DND-41 (cell line): Measurements from ENCODE around the gene PDE4B.

ENCODE experiments used
- ATAC-seq: fragments of 200-7000 bp; cut with Tn5 transposase; 3 replicates; pipeline ENCODE4 v1.9.1; 2021; ENCODE audit warnings: low read depth; ENCODE audit not compliant: insufficient read depth
- DNase-seq: peaks from one replicate; pipeline ENCODE4 v3.0.0-alpha.2; 2020
- H2AFZ ChIP-seq: 2 replicates; pipeline ENCODE4 v1.6.0; 2012; ENCODE audit warnings: low read depth, low read length
- H3K27ac ChIP-seq: 2 replicates; pipeline ENCODE4 v1.5.1; 2012; ENCODE audit warnings: low read length, inconsistent platforms
- H3K27me3 ChIP-seq: fragments of 200-600 bp; sonication (generic); 2 replicates; pipeline ENCODE4 v1.6.0; 2012; ENCODE audit warnings: low read length, mild to moderate bottlenecking, inconsistent platforms; ENCODE audit not compliant: insufficient read depth, poor library complexity
- H3K36me3 ChIP-seq: 2 replicates; pipeline ENCODE4 v1.5.1; 2012; ENCODE audit warnings: low read length, inconsistent platforms; ENCODE audit not compliant: insufficient read depth
- H3K4me1 ChIP-seq: 2 replicates; pipeline ENCODE4 v1.5.1; 2012; ENCODE audit warnings: mild to moderate bottlenecking, low read length; ENCODE audit not compliant: insufficient read depth
- H3K4me2 ChIP-seq: 2 replicates; pipeline ENCODE4 v1.6.0; 2012; ENCODE audit warnings: mild to moderate bottlenecking, moderate library complexity, low read length, inconsistent platforms; ENCODE audit not compliant: insufficient read depth
- H3K4me3 ChIP-seq, 2 experiments: fragments of 200-600 bp in 1 of 2; shearing (Covaris generic) in 1 of 2; 2 replicates each; pipeline ENCODE4 v1.5.1; 2012 to 2016; ENCODE audit warnings: inconsistent platforms in 2 of 2, low read length in 2 of 2, mild to moderate bottlenecking in 2 of 2, low read depth in 1 of 2, moderate library complexity in 1 of 2
- H3K79me2 ChIP-seq: 2 replicates; pipeline ENCODE4 v1.6.0; 2012; ENCODE audit warnings: low read length, inconsistent platforms; ENCODE audit not compliant: insufficient read depth
- H3K9ac ChIP-seq: 2 replicates; pipeline ENCODE4 v1.6.0; 2012; ENCODE audit warnings: low read depth, mild to moderate bottlenecking, inconsistent platforms, low read length, moderate library complexity
- H3K9me3 ChIP-seq: 2 replicates; pipeline ENCODE4 v1.5.1; 2012; ENCODE audit warnings: low read length, moderate library complexity, mild to moderate bottlenecking, inconsistent platforms; ENCODE audit not compliant: insufficient read depth, severe bottlenecking
- H4K20me1 ChIP-seq: 2 replicates; pipeline ENCODE4 v1.6.0; 2012; ENCODE audit warnings: low read length; ENCODE audit not compliant: insufficient read depth
- CTCF ChIP-seq: IDR thresholded peaks from 2 replicates; pipeline ENCODE4 v1.5.1; 2012; ENCODE audit warnings: borderline replicate concordance, low read length, moderate library complexity, mild to moderate bottlenecking; ENCODE audit not compliant: poor library complexity, severe bottlenecking; ENCODE audit errors: extremely low read depth
- EZH2 ChIP-seq: IDR thresholded peaks from 3 replicates; pipeline ENCODE4 v1.6.1; 2012; ENCODE audit warnings: borderline replicate concordance, low read depth, mild to moderate bottlenecking, moderate library complexity, low read length, inconsistent platforms; ENCODE audit not compliant: severe bottlenecking

PDE4B gene

GRCh38 chr1:66147226-66147835 lies 354.6 kb downstream of the PDE4B start:
- TF ChIP-seq CTCF (no peak), EZH2 (no peak)
- no peak overlapping the region for H3K9ac ChIP-seq
- ATAC-seq: no peak
- H3K9me3 ChIP-seq: no peaks in the 10 kb centered on the region
- H2AFZ ChIP-seq: no peak overlapping the region
- no peaks in the 10 kb centered on the region for H3K79me2 ChIP-seq
- no peak overlapping the region for H3K4me2 ChIP-seq
- H3K27me3 ChIP-seq: no peaks in the 10 kb centered on the region
- H3K27ac ChIP-seq: no peak overlapping the region
- no peaks in the 10 kb centered on the region for H3K4me1 ChIP-seq
- no peak overlapping the region for H3K4me3 ChIP-seq
- no peaks in the 10 kb centered on the region for H3K36me3 ChIP-seq
- no peak for DNase-seq
- no peaks in the 10 kb centered on the region for H4K20me1 ChIP-seq

DNA sequence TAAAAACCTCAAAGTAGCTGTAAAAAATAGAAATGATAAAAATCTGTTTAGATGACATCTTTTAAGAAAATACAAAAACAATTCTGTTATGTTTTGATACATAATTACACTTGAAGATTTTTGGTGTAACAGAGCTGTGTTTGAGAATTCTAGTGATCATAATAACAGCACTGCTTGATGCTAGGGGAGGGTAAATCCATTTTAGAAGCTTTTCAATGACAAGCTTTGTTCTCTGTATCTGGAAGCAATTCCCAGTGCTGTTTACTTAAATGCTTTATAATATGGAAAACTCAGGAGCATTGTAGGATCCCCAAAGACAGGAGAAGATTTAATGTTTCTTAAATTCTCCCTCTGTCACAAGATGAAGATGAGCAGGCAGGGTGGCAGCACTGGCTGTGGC lies 359.3 kb downstream of the PDE4B start:
- TF ChIP-seq EZH2: no peak

DNA sequence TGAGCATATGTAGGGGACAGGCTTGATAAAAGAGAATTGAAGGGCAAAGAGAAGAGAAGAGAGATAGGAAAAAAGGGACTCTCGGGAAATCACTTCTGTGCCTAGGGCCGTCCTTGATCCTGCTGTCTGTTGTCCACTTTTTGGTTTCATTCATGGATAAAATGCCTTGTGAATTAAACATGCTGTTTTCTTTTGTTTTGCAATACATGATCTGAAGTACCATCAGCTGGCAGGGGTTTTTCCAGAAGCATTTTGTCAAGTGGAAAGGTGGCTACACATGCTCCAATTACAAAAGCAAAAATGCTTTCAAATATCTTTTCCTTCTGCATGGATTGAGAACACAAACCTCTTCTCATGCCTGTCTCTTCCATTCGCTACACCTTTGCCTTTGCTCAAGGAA lies 361.7 kb downstream of the PDE4B start:
- H4K20me1 ChIP-seq: no peaks in the 10 kb centered on the region
- H3K79me2 ChIP-seq: no peaks in the 10 kb centered on the region
- H3K27ac ChIP-seq: no peak overlapping the region
- H3K36me3 ChIP-seq: no peaks in the 10 kb centered on the region
- H3K9ac ChIP-seq: no peak overlapping the region
- no peaks in the 10 kb centered on the region for H3K4me1 ChIP-seq
- TF ChIP-seq CTCF: no peak
- no peak for TF ChIP-seq EZH2
- no peak overlapping the region for H3K4me2 ChIP-seq
- DNase-seq: no peak
- H3K9me3 ChIP-seq: no peaks in the 10 kb centered on the region
- no peak overlapping the region for H3K4me3 ChIP-seq
- no peak overlapping the region for H2AFZ ChIP-seq
- no peaks in the 10 kb centered on the region for H3K27me3 ChIP-seq
- ATAC-seq: no peak

More for the DNA sequence above, 359.3 kb downstream of the PDE4B start:
- H3K4me3 ChIP-seq: no peak overlapping the region
- no peak overlapping the region for H3K9ac ChIP-seq
- H3K4me2 ChIP-seq: no peak overlapping the region
- no peak overlapping the region for H2AFZ ChIP-seq
- no peaks in the 10 kb centered on the region for H3K79me2 ChIP-seq
- no peaks in the 10 kb centered on the region for H3K36me3 ChIP-seq
- H3K4me1 ChIP-seq: no peaks in the 10 kb centered on the region
- no peaks in the 10 kb centered on the region for H3K9me3 ChIP-seq
- H3K27ac ChIP-seq: no peak overlapping the region
- DNase-seq: no peak
- no peaks in the 10 kb centered on the region for H4K20me1 ChIP-seq
- H3K27me3 ChIP-seq: no peaks in the 10 kb centered on the region
- no peak for ATAC-seq

DNA sequence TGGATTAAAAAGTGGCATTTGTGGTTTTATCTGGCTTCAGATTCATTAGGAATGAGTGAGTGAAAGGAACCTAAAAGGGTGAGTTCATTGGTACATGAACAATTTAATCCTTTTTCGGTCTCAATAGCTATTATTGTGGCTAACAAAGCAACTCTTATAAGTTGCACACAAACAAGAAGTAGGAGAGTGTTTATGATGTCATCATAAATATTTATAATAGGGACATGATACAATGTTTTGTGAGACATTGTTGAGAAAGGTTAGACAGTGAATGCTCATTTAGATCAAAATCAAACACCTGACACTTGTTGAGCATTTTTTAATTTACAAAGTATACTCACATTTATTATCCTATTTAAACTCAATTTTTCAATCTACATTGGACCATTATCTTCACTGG lies 363.4 kb downstream of the PDE4B start:
- Histone ChIP-seq H3K4me3 (no peak overlapping the region), H3K9me3 (no peaks in the 10 kb centered on the region), H3K27me3 (no peaks in the 10 kb centered on the region), H3K4me1 (no peaks in the 10 kb centered on the region), H4K20me1 (no peaks in the 10 kb centered on the region), H2AFZ (no peak overlapping the region), H3K4me2 (no peak overlapping the region), H3K27ac (no peak overlapping the region), H3K79me2 (no peaks in the 10 kb centered on the region), H3K9ac (no peak overlapping the region), H3K36me3 (no peaks in the 10 kb centered on the region)
- no peak for TF ChIP-seq EZH2
- no peak for TF ChIP-seq CTCF
- DNase-seq (no peak), ATAC-seq (no peak)
